ENCODE data around the gene GOLGA6L10.
"Not testable (repeated sequence)": the region's sequence is repeated elsewhere in the genome, so short reads cannot be mapped to it uniquely, and the experiment has no call there.

The GOLGA6L10 gene

DNA sequence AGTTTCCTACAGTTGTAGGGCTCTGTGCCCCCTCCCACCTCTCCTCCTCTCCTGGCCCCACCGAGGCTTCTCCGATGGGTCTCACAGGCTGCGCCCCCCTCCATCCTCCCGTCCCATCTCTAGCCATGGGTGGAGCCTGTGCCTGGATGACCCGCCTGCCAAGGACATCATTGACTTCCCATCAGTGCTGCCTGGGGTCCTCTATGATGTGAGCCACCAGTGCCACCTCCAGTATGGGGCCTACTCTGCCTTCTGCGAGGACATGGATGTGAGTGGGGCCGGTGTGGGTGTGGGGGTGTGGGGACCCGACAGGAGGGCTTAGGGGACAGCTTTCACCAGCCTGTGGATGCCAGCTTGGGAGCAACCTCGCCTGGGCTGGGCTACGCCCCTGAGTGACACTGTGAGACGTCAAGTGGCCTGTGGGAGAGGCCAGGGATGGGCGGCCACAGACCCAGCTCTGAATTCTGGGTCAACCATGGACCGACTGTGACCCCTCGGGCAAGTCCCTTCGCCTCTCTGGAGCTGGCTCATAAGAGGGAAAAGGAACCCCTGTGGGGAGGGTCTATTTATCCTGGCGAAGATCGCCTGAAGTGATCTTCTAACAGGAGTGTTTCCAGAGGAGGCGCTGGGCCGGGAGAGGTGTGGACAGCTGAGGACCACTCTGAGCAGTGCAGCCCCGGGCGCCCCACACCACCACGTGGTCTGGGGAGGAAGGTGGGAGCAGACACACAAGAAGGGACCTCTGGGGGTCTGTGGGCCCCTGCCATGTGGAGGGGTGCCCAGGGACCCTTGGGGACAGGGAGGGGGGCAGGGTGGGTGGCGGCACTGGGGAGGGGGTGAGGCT lies 32.8 kb downstream of the GOLGA6L10 start:
- not testable (repeated sequence) for DNase-seq

DNA sequence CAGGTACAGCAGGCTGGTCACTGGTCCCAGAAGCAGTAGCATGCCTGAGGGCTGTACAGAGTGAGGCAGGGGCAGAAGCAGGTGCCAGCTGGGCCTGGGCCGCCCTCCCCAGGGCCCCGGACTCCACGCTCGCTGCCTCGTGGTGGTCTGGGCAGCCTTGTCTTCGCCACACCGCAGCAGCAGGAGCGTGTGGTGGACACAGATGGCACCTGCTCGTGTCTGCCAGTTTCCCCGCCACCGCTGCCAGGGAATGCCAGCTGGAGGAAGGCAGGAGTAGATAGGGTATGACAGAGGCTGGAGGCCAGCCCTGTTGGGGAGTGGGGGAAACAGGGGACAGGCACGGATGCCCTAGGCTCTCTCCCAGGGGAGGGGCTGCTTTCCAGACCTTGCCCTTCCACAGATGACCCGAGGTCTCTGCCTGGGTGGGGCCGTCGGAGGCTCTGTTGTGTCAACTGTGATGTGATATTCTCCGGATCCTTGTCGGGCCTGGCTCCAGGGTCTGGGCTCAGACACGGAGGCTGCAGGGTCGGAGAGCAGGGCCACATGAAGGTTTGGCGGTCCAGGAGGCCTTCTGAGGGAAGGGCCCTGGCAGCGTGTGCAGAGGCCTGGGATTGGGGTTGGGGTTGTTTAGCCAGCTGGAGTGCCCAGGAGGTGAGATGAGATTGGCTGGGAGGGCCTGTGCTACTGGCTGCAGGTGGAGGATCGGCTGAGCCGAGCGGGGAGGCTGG lies 33.6 kb downstream of the GOLGA6L10 start:
- DNase-seq, result no peak

DNA sequence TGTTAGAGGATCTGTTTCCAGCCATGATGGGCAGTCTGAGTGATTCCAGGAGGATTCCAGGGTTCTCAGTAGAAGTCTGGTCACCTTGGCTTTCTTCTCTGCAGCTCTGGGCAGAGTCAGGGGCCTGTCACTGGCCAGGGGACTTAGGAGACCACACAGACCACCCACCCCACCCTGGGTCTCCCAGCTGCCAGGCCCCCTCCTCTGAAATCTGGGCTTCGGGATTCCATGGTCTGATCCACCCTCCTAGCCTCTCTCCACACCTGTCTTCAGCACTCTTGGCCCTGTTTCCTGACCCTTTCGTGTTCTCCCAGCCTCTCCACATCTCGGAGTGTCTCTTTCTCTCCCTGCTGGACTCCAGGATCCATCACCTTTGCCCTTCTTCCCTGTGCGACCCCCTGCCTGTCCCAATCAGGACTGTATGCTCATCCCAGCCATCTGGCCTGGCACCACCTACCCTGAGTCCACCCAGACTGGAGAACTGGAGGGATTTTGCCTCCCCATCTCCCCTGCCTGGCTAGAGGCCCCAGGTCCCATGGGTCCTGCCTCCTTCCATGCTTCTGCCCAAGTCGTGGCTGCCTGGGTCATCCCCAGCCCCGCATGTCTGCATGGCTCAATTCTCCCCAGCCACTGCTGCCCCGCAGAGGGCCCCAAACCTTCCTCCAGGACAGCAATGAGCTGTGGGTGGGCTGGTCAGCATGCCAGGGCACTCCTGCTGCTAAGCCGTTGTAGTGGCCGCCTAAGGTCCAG lies 34.3 kb downstream of the GOLGA6L10 start:
- no peak for DNase-seq

- not testable (repeated sequence) for DNase-seq
These were observed 35.1 kb downstream of the GOLGA6L10 start for GRCh38 chr15:82313951-82314768.

- DNase-seq, result no peak
These were observed 35.8 kb downstream of the GOLGA6L10 start for GRCh38 chr15:82313446-82313845.

- DNase-seq, result no peak
These were observed 36.5 kb downstream of the GOLGA6L10 start for GRCh38 chr15:82312586-82313349.

- not testable (repeated sequence) for DNase-seq
These were observed 38.0 kb downstream of the GOLGA6L10 start for GRCh38 chr15:82311321-82311720.

GRCh38 chr15:82309802-82310201 lies 39.5 kb downstream of the GOLGA6L10 start:
- no peak for DNase-seq

- no peak for DNase-seq
These were observed 41.6 kb downstream of the GOLGA6L10 start for GRCh38 chr15:82307714-82308081.

DNA sequence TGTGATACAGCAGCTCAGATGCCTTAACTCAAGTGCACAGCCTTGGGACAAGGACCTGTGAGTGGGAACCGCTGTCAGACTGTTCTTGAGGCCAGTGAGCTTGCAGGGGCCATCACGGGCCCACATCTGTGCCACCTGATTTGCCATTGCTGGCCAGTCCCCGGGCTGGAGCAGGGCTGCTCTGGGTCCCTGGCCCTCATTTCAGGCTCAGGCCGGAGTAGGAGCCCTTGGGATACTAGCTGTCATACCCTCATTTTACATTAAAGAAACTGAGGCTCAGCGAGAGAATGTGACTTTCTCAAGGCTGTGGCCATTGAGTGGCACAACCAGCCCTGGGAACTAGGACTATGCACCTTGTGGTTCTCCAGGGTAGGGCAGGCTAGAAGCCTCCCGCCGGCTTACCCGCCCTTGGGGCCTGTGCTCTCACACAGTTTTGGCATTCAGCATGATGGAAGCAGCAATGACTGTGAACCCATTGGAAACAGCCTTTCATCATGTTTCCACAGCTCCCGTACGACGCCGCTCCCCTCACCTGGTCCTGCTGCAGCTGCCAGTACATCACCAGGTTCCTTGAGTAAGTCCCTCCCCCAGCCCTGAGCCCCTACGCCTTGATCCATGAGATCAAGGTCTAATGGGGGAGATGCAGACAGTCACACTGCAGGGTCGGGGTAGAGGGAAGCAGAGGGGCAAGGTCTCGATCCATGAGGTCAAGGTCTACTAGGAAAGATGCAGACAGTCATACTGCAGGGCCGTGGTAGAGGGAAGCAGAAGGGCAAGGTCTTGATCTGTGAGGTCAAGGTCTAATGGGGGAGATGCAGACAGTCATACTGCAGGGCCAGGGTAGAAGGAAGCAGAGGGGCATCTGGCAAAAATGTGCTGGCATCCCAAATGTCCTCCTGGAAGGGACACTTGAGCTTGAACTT lies 42.2 kb downstream of the GOLGA6L10 start:
- no peak for DNase-seq

- no peak for DNase-seq
These were observed 43.6 kb downstream of the GOLGA6L10 start for GRCh38 chr15:82305621-82306048.

- no peak for DNase-seq
These were observed 44.5 kb downstream of the GOLGA6L10 start for GRCh38 chr15:82304778-82305090.

- no peak for DNase-seq
These were observed 45.1 kb downstream of the GOLGA6L10 start for GRCh38 chr15:82303956-82304777.

DNA sequence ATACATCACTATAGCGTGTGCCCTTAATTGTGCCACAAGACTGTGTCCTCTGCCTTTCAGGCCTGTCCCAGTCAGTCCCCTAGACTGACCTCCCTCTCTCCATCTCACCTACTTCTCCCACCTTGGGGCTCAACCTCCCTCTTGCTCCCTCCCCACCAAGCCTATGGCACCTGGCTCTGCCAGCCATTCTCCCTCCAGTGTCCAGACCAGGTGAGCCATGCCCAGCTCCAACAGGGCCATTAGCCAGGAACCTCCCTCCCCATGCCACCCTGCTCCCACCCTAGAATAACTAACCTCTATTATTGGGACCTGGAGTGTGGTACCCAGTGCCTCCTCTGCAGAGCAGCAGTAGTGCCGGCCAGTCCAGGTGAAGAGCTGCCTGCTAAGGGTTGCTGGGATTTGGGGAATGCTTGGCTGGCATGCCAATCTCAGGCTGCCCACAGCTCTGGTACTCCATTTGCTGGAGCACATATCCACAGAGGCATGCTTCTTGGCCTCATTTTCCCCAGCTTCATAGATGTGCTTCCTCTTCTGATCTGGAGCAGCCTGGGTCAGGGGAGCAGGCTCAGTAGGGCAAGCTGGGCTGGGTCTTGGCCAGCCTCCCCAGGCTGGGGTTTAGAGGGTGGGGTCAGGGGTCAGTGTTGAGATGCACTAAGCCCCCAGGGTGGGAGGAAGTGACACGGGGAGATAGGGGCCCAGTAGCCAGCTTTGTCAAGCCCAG lies 47.8 kb downstream of the GOLGA6L10 start:
- DNase-seq, result no peak

DNA sequence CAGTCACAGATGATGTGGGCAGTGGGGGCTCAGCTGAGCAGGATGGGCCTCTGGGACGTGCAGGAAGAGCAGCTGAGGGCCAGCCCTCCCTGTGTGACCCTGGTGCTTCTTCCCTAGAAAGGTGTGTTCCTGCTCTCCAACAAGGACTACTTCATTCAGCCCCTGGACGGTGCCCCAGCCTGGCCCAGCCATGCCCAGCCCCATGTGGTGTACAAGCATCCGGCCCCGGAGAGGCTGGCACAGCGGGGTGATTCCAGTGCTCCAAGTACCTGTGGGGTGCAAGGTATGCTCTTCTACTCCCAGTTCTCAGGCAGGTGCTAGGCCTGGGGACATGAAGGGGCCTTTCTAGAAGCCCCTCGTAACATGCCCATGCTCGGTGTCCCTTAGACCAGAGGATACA lies 48.4 kb downstream of the GOLGA6L10 start:
- no peak for DNase-seq

- DNase-seq, result not testable (repeated sequence)
These were observed 48.9 kb downstream of the GOLGA6L10 start for GRCh38 chr15:82300326-82300725.

DNA sequence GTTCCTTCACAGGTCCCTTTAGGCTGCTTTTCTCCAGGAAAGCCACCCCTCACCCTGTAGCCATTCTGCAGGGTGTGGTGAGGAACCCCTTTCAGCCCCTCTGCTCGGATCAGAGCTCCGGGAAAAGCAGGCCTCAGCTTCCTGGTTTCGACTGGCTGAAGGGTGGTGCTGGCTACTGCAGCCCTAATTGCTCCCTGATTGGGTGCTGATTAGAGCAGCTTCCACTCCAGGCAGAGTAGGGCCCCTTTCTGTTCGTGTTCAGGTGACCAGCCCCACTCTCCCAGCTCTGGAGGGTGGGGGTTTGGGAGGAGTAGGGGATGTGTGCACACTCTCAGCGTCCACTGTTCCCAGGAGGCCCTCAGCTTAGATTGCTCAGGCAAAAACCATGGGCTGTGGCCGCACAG lies 49.8 kb downstream of the GOLGA6L10 start:
- DNase-seq, result not testable (repeated sequence)

DNA sequence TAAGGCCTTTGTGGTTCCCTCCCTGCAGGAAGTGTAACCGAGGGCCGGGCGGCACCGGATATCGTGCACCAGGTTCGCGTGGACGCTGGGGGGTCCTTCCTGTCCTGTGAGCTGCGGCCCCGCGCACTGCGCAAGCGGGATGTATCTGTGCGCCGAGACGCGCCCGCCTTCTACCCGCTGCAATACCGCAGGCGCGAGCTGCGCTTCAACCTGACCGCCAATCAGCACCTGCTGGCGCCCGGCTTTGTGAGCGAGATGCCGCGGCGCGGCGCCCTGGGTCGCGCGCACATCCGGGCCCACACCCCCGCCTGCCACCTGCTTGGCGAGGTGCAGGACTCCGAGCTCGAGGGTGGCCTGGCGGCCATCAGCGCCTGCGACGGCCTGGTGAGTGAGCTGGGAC lies 50.8 kb downstream of the GOLGA6L10 start:
- no peak for DNase-seq

DNA sequence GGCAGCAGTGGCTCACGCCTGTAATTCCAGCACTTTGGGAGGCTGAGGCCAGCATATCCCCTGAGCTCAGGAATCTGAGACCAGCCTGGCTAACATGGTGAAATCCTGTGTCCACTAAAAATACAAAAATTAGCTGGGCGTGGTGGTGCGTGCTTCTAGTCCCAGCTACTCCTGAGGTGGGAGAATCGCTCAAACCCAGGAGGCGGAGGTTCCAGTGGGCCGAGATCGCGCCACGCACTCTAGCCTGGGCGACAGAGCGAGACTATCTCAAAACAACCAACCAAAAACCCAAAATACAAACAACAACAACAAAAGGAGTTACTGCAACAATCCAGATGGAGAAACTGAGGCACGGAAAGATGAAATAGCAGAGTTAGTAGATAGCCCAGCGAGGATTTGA lies 51.2 kb downstream of the GOLGA6L10 start:
- no peak for DNase-seq
